Smooth muscle cell (in vitro differentiated cells): ENCODE data around the gene DLG4. TPM values are rescaled to one million over a fixed set of nuclear protein-coding genes. Genes with fewer than 3 reads are reported as not detected.
"Not testable (repeated sequence)": the region's sequence is repeated elsewhere in the genome, so short reads cannot be mapped to it uniquely, and the experiment has no call there.

ENCODE experiments used
- DNase-seq: peaks from one replicate; lab custom pipeline; 2025; ENCODE audit not compliant: unreplicated experiment; lab: John Stamatoyannopoulos, UW
- H2AFZ ChIP-seq: fragments of 200-600 bp; sonication (generic); 2 replicates; pipeline ENCODE4 v1.6.0; 2016; ENCODE audit warnings: antibody characterized with exemption, low read depth, mild to moderate bottlenecking
- H3F3A ChIP-seq: fragments of 200-600 bp; sonication (generic); 2 replicates; pipeline ENCODE4 v1.6.0; 2017; ENCODE audit warnings: antibody characterized with exemption, low read depth
- H3K27ac ChIP-seq: fragments of 200-600 bp; sonication (generic); 2 replicates; pipeline ENCODE4 v1.5.1; 2016; ENCODE audit warnings: low read depth, mild to moderate bottlenecking
- H3K27me3 ChIP-seq: fragments of 200-600 bp; sonication (generic); 2 replicates; pipeline ENCODE4 v1.6.1; 2016; ENCODE audit warnings: low read depth, mild to moderate bottlenecking
- H3K36me3 ChIP-seq: fragments of 200-600 bp; sonication (generic); 2 replicates; pipeline ENCODE4 v1.5.1; 2016; ENCODE audit warnings: low read depth
- H3K4me1 ChIP-seq: fragments of 200-600 bp; sonication (generic); 2 replicates; pipeline ENCODE4 v1.5.1; 2016; ENCODE audit warnings: low read depth
- H3K4me2 ChIP-seq: fragments of 200-600 bp; sonication (generic); 2 replicates; pipeline ENCODE4 v1.6.0; 2016; ENCODE audit warnings: mild to moderate bottlenecking
- H3K4me3 ChIP-seq: fragments of 200-600 bp; sonication (generic); 2 replicates; pipeline ENCODE4 v1.5.1; 2016; ENCODE audit warnings: mild to moderate bottlenecking
- H3K79me2 ChIP-seq: fragments of 200-600 bp; sonication (generic); 2 replicates; pipeline ENCODE4 v1.6.0; 2016; ENCODE audit warnings: low read depth, mild to moderate bottlenecking
- H3K9ac ChIP-seq: fragments of 200-600 bp; sonication (generic); 2 replicates; pipeline ENCODE4 v1.6.0; 2016; ENCODE audit warnings: low read depth
- H3K9me3 ChIP-seq: fragments of 200-600 bp; sonication (generic); replicated peaks from 2 replicates; pipeline ENCODE4 v1.5.1; 2016; ENCODE audit warnings: low read depth
- H4K20me1 ChIP-seq: fragments of 200-600 bp; sonication (generic); 2 replicates; pipeline ENCODE4 v1.6.0; 2016; ENCODE audit warnings: low read depth
- WGBS: methylation state at CpG from one replicate; pipeline ENCODE4 v1.1.7; 2016; ENCODE audit warnings: low lambda C conversion rate; 5-methylcytosine and 5-hydroxymethylcytosine counted together
- polyA plus RNA-seq: library from polyadenylated mRNA; unstranded; fragments of >200 nt; fragmentation: Nextera tagmentation; extraction: Ambion mirVana; gene quantifications from 2 replicates; pipeline ENCODE4 v1.2.1, GENCODE V29; 2016
- total RNA-seq: library from RNA; depleted of rRNA; stranded (reverse); fragments of >200 nt; gene quantifications from 2 replicates; pipeline ENCODE4 v1.2.3, GENCODE V29; 2014
- TF ChIP-seq, protein P1 (sequence below): fragments of 200-600 bp; sonication (generic); IDR thresholded peaks from 2 replicates; pipeline ENCODE4 v1.5.1; 2017; ENCODE audit warnings: borderline replicate concordance, mild to moderate bottlenecking, antibody characterized with exemption; ENCODE audit not compliant: insufficient read depth, poor library complexity, severe bottlenecking

The DLG4 gene
- total and polyA plus RNA-seq, 2 experiments from 2014 or later: 2.3 to 9.4 TPM

DNA sequence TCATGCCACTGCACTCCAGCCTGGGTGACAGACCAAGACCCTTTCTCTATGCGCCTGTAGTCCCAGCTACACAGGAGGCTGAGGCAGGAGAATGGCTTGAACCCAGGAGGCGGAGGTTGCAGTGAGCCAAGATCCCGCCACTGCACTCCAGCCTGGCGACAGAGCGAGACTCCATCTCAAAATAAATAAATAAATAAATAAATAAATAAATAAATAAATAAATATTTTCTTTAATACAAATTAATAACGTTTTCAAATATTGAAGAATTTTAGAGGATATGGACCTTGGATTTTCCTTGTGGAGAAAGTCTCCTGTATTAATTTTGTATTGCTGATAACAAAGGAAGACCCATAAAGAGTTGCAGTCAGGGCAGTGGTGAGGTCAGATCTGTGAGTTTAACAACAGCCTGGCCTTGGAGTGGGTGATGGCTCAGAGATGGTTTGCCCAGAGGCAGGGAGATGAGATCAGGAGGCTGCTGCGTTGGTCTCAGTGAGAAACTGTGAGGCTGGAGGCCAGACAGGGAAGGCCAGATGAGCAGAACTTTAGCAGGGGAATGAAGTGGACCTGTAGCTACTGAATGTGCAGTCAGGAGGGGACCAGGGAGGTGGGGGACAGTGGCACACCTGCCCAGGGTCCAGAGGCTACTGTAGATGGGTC is 36.1 kb downstream of the DLG4 start:
- no peak overlapping the region for H3K9ac ChIP-seq
- no peak overlapping the region for H3K4me2 ChIP-seq
- no peak overlapping the region for H3K4me3 ChIP-seq
- no peaks in the 10 kb centered on the region for H3F3A ChIP-seq
- no peak overlapping the region for H2AFZ ChIP-seq
- no peaks in the 10 kb centered on the region for H4K20me1 ChIP-seq
- H3K79me2 ChIP-seq: no peaks in the 10 kb centered on the region
- H3K27ac ChIP-seq: no peak overlapping the region
- 84% methylated on average over 7 of the region's 7 CpGs for WGBS
- H3K27me3 ChIP-seq: no peaks in the 10 kb centered on the region
- DNase-seq: no peak
- H3K9me3 ChIP-seq: no peaks in the 10 kb centered on the region
- H3K4me1 ChIP-seq: no peaks in the 10 kb centered on the region
- TF ChIP-seq, protein P1, sequence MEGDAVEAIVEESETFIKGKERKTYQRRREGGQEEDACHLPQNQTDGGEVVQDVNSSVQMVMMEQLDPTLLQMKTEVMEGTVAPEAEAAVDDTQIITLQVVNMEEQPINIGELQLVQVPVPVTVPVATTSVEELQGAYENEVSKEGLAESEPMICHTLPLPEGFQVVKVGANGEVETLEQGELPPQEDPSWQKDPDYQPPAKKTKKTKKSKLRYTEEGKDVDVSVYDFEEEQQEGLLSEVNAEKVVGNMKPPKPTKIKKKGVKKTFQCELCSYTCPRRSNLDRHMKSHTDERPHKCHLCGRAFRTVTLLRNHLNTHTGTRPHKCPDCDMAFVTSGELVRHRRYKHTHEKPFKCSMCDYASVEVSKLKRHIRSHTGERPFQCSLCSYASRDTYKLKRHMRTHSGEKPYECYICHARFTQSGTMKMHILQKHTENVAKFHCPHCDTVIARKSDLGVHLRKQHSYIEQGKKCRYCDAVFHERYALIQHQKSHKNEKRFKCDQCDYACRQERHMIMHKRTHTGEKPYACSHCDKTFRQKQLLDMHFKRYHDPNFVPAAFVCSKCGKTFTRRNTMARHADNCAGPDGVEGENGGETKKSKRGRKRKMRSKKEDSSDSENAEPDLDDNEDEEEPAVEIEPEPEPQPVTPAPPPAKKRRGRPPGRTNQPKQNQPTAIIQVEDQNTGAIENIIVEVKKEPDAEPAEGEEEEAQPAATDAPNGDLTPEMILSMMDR: no peak
- no peaks in the 10 kb centered on the region for H3K36me3 ChIP-seq

DNA sequence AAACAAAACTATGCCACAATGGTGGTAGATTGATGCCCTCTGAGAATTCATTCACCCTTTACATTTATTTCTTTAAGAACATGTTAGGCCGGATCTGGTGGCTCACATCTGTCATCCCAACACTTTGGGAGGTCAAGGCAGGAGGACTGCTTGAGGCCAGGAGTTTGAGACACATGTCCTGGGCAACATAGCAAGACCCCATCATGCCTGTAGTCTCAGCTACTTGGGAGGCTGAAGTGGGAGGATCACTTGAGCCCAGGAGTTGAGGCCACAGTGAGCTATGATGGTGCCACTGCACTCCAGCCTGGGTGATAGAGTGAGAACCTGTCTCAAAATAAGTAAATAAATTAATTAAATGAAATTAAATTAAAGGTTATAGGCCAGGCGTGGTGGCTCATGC is 37.5 kb downstream of the DLG4 start:
- not testable (repeated sequence) for H3K27ac ChIP-seq, H3K9me3 ChIP-seq, H3K4me2 ChIP-seq, H2AFZ ChIP-seq, H3F3A ChIP-seq, H3K27me3 ChIP-seq, H3K79me2 ChIP-seq, H4K20me1 ChIP-seq, H3K4me1 ChIP-seq, DNase-seq, H3K36me3 ChIP-seq, H3K9ac ChIP-seq, H3K4me3 ChIP-seq
- 100% methylated on average over 2 of the region's 2 CpGs for WGBS

DNA sequence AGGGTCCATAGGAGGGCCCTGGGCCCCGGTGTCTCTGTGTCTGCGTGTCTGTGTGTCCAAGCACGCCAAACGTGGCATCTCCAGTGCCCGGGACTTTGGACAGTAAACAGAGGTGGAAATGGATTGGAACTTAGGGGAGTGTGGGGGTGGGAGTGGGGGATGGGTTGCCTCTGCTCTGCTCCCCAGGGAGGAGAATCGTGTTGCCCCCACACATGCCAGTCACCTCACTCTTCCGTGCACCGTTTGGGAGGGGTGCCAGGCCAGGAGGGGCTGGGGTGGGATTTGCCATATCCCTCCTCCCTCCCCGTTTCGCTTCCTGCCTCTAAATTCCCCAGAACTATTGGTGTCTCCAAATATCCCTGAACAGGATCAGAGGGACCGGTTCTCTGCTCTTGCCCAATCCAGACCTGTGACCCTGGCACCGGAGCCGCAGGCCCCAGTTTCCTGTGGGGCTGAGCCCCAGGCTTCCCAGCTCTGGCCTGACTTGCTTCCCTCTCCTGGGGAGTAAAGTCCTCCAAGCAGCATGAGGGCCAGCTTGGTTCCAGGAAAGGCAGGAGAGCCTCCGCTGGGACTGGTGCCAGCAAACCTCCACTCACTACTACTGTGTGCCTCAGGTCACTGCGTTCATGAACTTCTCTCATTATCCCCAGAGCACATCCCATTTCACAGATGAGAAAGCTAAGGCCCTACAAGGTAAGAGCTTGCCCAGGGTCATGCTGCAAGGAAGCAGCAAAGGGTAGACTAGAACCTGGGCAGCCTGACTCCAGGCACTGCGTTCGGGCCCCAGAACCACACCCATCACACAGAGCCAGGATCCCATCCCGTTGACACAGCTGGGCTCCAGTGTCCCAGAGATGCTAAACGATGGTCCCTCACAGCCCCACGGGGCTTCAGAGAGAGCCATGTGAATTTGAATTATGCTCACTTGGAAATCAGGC is 40.0 kb downstream of the DLG4 start, which contains the start of gene ASGR1:
ASGR1 (minus strand) TSS at position 54 of the 938 bp plus-strand sequence. CDS start 807 bp downstream, outside the sequence.
- Histone ChIP-seq H3K4me3 (peak within 1 kb of the TSS; percentile 59), H3K79me2 (no peaks in the 10 kb centered on the region), H3F3A (no peaks in the 10 kb centered on the region), H3K4me2 (peak within 1 kb of the TSS; percentile 90), H2AFZ (no peak within 1 kb of the TSS), H3K36me3 (no peaks in the 10 kb centered on the region), H4K20me1 (no peaks in the 10 kb centered on the region), H3K9ac (no peak within 1 kb of the TSS), H3K27me3 (no peaks in the 10 kb centered on the region), H3K27ac (no peak within 1 kb of the TSS), H3K4me1 (no peaks in the 10 kb centered on the region), H3K9me3 (no peaks in the 10 kb centered on the region)
- 86% methylated on average over 19 of the region's 20 CpGs for WGBS
- TF ChIP-seq, protein P1: no peak
- DNase-seq: no peak

DNA sequence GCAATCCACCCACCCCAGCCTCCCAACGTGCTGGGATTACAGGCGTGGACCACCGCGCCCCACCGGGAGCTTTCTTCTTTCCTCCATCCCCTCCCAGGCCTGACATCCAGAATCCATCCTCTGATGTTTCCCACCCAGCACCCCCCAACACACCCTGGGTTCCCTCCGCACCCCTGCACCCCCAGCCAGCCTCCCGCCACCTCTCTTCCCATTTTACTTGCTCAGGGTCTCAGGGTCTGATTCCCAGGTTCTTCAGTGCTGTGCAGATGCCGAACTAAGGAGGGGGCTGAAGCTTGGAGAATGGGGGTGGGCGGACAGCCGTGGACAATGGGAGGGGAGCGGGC is 40.7 kb downstream of the DLG4 start:
- H3F3A ChIP-seq: no peaks in the 10 kb centered on the region
- no peaks in the 10 kb centered on the region for H3K36me3 ChIP-seq
- no peaks in the 10 kb centered on the region for H3K27me3 ChIP-seq
- H4K20me1 ChIP-seq: no peaks in the 10 kb centered on the region
- H3K9me3 ChIP-seq: no peaks in the 10 kb centered on the region
- DNase-seq: no peak
- 96% methylated on average over 8 of the region's 11 CpGs for WGBS
- H3K27ac ChIP-seq: no peak overlapping the region
- no peak overlapping the region for H3K4me3 ChIP-seq
- H3K9ac ChIP-seq: no peak overlapping the region
- H3K4me2 ChIP-seq: no peak overlapping the region
- H3K79me2 ChIP-seq: no peaks in the 10 kb centered on the region
- TF ChIP-seq, protein P1: no peak
- no peaks in the 10 kb centered on the region for H3K4me1 ChIP-seq
- H2AFZ ChIP-seq: no peak overlapping the region
